Erythroblast (primary cell): ENCODE results near the gene OLFM2.

ENCODE experiments used
- DNase-seq, 2 experiments: peaks; one replicate each; lab custom pipeline; 2025; lab: John Stamatoyannopoulos, UW
- GATA1 ChIP-seq: IDR thresholded peaks from 2 replicates; pipeline ENCODE4 v1.6.1; 2011; ENCODE audit warnings: low read depth, mild to moderate bottlenecking, control low read depth, low read length, moderate library complexity
- POLR2A ChIP-seq: IDR thresholded peaks from 2 replicates; pipeline ENCODE4 v1.6.1; 2011; ENCODE audit warnings: mild to moderate bottlenecking, low read length

The OLFM2 gene

GRCh38 chr19:9875031-9875627 lies 61.2 kb downstream of the OLFM2 start:
- TF ChIP-seq GATA1 (no peak), POLR2A (no peak)
- DNase-seq = no peak

- no peak for DNase-seq
- TF ChIP-seq POLR2A (no peak), GATA1 (no peak)
Measured at GRCh38 chr19:9872618-9873242, 63.6 kb downstream of the OLFM2 start.

- no peak for DNase-seq
- TF ChIP-seq POLR2A = no peak
- no peak for TF ChIP-seq GATA1
Measured at GRCh38 chr19:9871626-9872338, 64.5 kb downstream of the OLFM2 start.

- TF ChIP-seq GATA1 (no peak), POLR2A (no peak)
- DNase-seq = no peak
Measured at GRCh38 chr19:9868983-9869617, 67.2 kb downstream of the OLFM2 start.

- no peak for TF ChIP-seq POLR2A
- no peak for TF ChIP-seq GATA1
- DNase-seq = no peak
Measured at GRCh38 chr19:9865732-9866501, 70.4 kb downstream of the OLFM2 start.

- no peak for DNase-seq
- TF ChIP-seq GATA1 = no peak
- no peak for TF ChIP-seq POLR2A
Measured at GRCh38 chr19:9863759-9864158, 72.6 kb downstream of the OLFM2 start.

- no peak for TF ChIP-seq GATA1
- TF ChIP-seq POLR2A = no peak
- DNase-seq = no peak
Measured at GRCh38 chr19:9862938-9863337, 73.4 kb downstream of the OLFM2 start.

GRCh38 chr19:9861503-9861902 lies 74.8 kb downstream of the OLFM2 start:
- DNase-seq = no peak

GRCh38 chr19:9860407-9860806 lies 75.9 kb downstream of the OLFM2 start:
- no peak for TF ChIP-seq GATA1
- TF ChIP-seq POLR2A = no peak

More at GRCh38 chr19:9861503-9861902, 74.8 kb downstream of the OLFM2 start:
- TF ChIP-seq POLR2A (no peak), GATA1 (no peak)

GRCh38 chr19:9858766-9859165 lies 77.5 kb downstream of the OLFM2 start:
- no peak for DNase-seq
- TF ChIP-seq GATA1 (no peak), POLR2A (no peak)

More at GRCh38 chr19:9860407-9860806, 75.9 kb downstream of the OLFM2 start:
- DNase-seq = no peak

GRCh38 chr19:9857920-9858746 lies 78.2 kb downstream of the OLFM2 start:
- no peak for TF ChIP-seq GATA1
- no peak for TF ChIP-seq POLR2A
- no peak for DNase-seq

GRCh38 chr19:9857076-9857721 lies 79.1 kb downstream of the OLFM2 start:
- DNase-seq = no peak
- TF ChIP-seq POLR2A = no peak
- TF ChIP-seq GATA1 = no peak

- TF ChIP-seq GATA1 (no peak), POLR2A (no peak)
- DNase-seq = no peak
Measured at GRCh38 chr19:9856609-9857008, 79.7 kb downstream of the OLFM2 start.
